Activated CD4-positive, alpha-beta memory T cell treated with anti-CD3 and anti-CD28 coated beads for 36 hours (primary cell): Measurements from ENCODE around the gene EVPLL. TPM values are rescaled to one million over a fixed set of nuclear protein-coding genes. Genes with fewer than 3 reads are reported as not detected.
"Not testable (repeated sequence)": the region's sequence is repeated elsewhere in the genome, so short reads cannot be mapped to it uniquely, and the experiment has no call there.

ENCODE experiments used
- CTCF ChIA-PET: fragments of 350-600 bp; sonication (Branson Sonifier 250); formaldehyde crosslinking; loops from one replicate; lab custom pipeline; 2021; ENCODE audit warnings: antibody characterized with exemption, inconsistent platforms; lab: Charles Lee
- POLR2A ChIA-PET: fragments of 350-600 bp; sonication (Branson Sonifier 250); formaldehyde crosslinking; loops from one replicate; lab custom pipeline; 2021; ENCODE audit warnings: antibody characterized with exemption; lab: Charles Lee
- DNase-seq: peaks from one replicate; pipeline ENCODE4 v3.0.0-alpha.2; 2020
- H3K27ac Mint-ChIP-seq: one replicate; pipeline ENCODE4 v1.8.0; 2021; ENCODE audit warnings: mixed read lengths
- H3K27me3 Mint-ChIP-seq: one replicate; pipeline ENCODE4 v1.8.0; 2021; ENCODE audit warnings: mixed read lengths
- H3K36me3 Mint-ChIP-seq: one replicate; pipeline ENCODE4 v1.8.0; 2021; ENCODE audit warnings: mixed read lengths
- H3K4me1 Mint-ChIP-seq: one replicate; pipeline ENCODE4 v1.8.0; 2021; ENCODE audit warnings: low read depth, mixed read lengths
- H3K4me3 Mint-ChIP-seq: one replicate; pipeline ENCODE4 v1.8.0; 2021; ENCODE audit warnings: mild to moderate bottlenecking, mixed read lengths
- H3K9me3 Mint-ChIP-seq: one replicate; pipeline ENCODE4 v1.8.0; 2021; ENCODE audit warnings: mixed read lengths
- intact Hi-C: fragments of 100-400 bp; cut with micrococcal nuclease; formaldehyde crosslinking; loops from one replicate; pipeline ENCODE4 v1.15.1; 2023
- total RNA-seq, 2 experiments: library from RNA; stranded (reverse); gene quantifications; one replicate each; pipeline ENCODE4 v1.2.3, GENCODE V29; 2021

Gene EVPLL
- not detected for total RNA-seq

- CTCF ChIA-PET, result no interaction called here
- Mint-ChIP-seq H3K27me3 (peaks cover 8% of the 10 kb centered on the region), H3K4me3 (no peak within 1 kb of the TSS), H3K27ac (no peak within 1 kb of the TSS), H3K36me3 (no peaks in the 10 kb centered on the region), H3K9me3 (no peaks in the 10 kb centered on the region), H3K4me1 (no peaks in the 10 kb centered on the region)
- intact Hi-C loops, result no loop called here
- DNase-seq, result no peak
- POLR2A ChIA-PET, result no interaction called here
Measured at GRCh38 chr17:18377437-18378204, at the start of gene EVPLL. EVPLL (plus strand) TSS chr17:18377778; CDS start chr17:18380938, 3,160 bp downstream.

- Mint-ChIP-seq H3K27ac (no peak overlapping the region), H3K27me3 (no peaks in the 10 kb centered on the region), H3K36me3 (peaks cover 24% of the 10 kb centered on the region), H3K4me3 (no peak overlapping the region), H3K4me1 (peaks cover 24% of the 10 kb centered on the region), H3K9me3 (no peaks in the 10 kb centered on the region)
- intact Hi-C loops, result no loop called here
- DNase-seq, result no peak
- POLR2A ChIA-PET, result no interaction called here
- CTCF ChIA-PET, result interaction anchor here (1.1 to 1.5 kb wide), 2 partner anchors 137 to 297 kb away, joined by 3 to 4 read pairs; no protein-coding TSS in a partner anchor
Measured at GRCh38 chr17:18328643-18329204, 48.9 kb upstream of the EVPLL start.

- peak overlapping the region; percentile 54 for H3K27ac Mint-ChIP-seq
- DNase-seq, result no peak
- ChIA-PET POLR2A (interaction anchor here (0.6 to 1.2 kb wide), 2 partner anchors 8 to 10 kb away, joined by 3 read pairs; no protein-coding TSS in a partner anchor), CTCF (interaction anchor here (1.1 kb wide), 1 partner anchor 83 kb away, joined by 3 read pairs; no protein-coding TSS in a partner anchor)
- intact Hi-C loops, result no loop called here
- peaks cover 7% of the 10 kb centered on the region for H3K4me1 Mint-ChIP-seq
- H3K9me3 Mint-ChIP-seq, result no peaks in the 10 kb centered on the region
- H3K36me3 Mint-ChIP-seq, result peaks cover 27% of the 10 kb centered on the region
- H3K27me3 Mint-ChIP-seq, result no peaks in the 10 kb centered on the region
- H3K4me3 Mint-ChIP-seq, result no peak overlapping the region
Measured at GRCh38 chr17:18331879-18332278, 45.7 kb upstream of the EVPLL start.

GRCh38 chr17:18332909-18333489, 44.6 kb upstream of the EVPLL start:
- ChIA-PET POLR2A (no interaction called here), CTCF (interaction anchor here (1.1 kb wide), 1 partner anchor 85 kb away, joined by 3 read pairs; no protein-coding TSS in a partner anchor)
- H3K4me1 Mint-ChIP-seq, result peaks cover 7% of the 10 kb centered on the region
- H3K27ac Mint-ChIP-seq, result no peak overlapping the region
- H3K36me3 Mint-ChIP-seq, result peaks cover 24% of the 10 kb centered on the region
- no peak for DNase-seq
- no peaks in the 10 kb centered on the region for H3K27me3 Mint-ChIP-seq
- H3K9me3 Mint-ChIP-seq, result no peaks in the 10 kb centered on the region
- intact Hi-C loops, result no loop called here
- no peak overlapping the region for H3K4me3 Mint-ChIP-seq

- peaks cover 33% of the 10 kb centered on the region for H3K36me3 Mint-ChIP-seq
- H3K4me3 Mint-ChIP-seq, H3K4me1 Mint-ChIP-seq, intact Hi-C loops, H3K9me3 Mint-ChIP-seq, POLR2A ChIA-PET, H3K27me3 Mint-ChIP-seq, H3K27ac Mint-ChIP-seq, DNase-seq, CTCF ChIA-PET: not testable (repeated sequence)
Measured at GRCh38 chr17:18338158-18338557, 39.4 kb upstream of the EVPLL start.

GRCh38 chr17:18339933-18340332, 37.6 kb upstream of the EVPLL start:
- Mint-ChIP-seq H3K4me1 (no peaks in the 10 kb centered on the region), H3K36me3 (peaks cover 33% of the 10 kb centered on the region), H3K27ac (no peak overlapping the region), H3K4me3 (no peak overlapping the region), H3K27me3 (no peaks in the 10 kb centered on the region), H3K9me3 (no peaks in the 10 kb centered on the region)
- intact Hi-C loops, result no loop called here
- ChIA-PET POLR2A (no interaction called here), CTCF (no interaction called here)
- DNase-seq, result no peak

GRCh38 chr17:18344021-18344420, 33.6 kb upstream of the EVPLL start:
- ChIA-PET CTCF (no interaction called here), POLR2A (no interaction called here)
- Mint-ChIP-seq H3K9me3 (no peaks in the 10 kb centered on the region), H3K36me3 (peaks cover 38% of the 10 kb centered on the region), H3K27me3 (no peaks in the 10 kb centered on the region), H3K27ac (no peak overlapping the region), H3K4me3 (no peak overlapping the region), H3K4me1 (no peaks in the 10 kb centered on the region)
- intact Hi-C loops, result no loop called here
- DNase-seq, result no peak

GRCh38 chr17:18353541-18353940, 24.0 kb upstream of the EVPLL start:
- peaks cover 17% of the 10 kb centered on the region for H3K36me3 Mint-ChIP-seq
- intact Hi-C loops, result no loop called here
- H3K27me3 Mint-ChIP-seq, result no peaks in the 10 kb centered on the region
- ChIA-PET CTCF (no interaction called here), POLR2A (no interaction called here)
- no peak overlapping the region for H3K4me3 Mint-ChIP-seq
- H3K9me3 Mint-ChIP-seq, result no peaks in the 10 kb centered on the region
- no peak for DNase-seq
- peaks cover 2% of the 10 kb centered on the region for H3K4me1 Mint-ChIP-seq
- H3K27ac Mint-ChIP-seq, result no peak overlapping the region

GRCh38 chr17:18356624-18357023, 21.0 kb upstream of the EVPLL start:
- no peak overlapping the region for H3K4me3 Mint-ChIP-seq
- H3K27me3 Mint-ChIP-seq, result no peaks in the 10 kb centered on the region
- peaks cover 20% of the 10 kb centered on the region for H3K36me3 Mint-ChIP-seq
- CTCF ChIA-PET, result no interaction called here
- intact Hi-C loops, result no loop called here
- H3K27ac Mint-ChIP-seq, result no peak overlapping the region
- no peaks in the 10 kb centered on the region for H3K9me3 Mint-ChIP-seq
- peaks cover 2% of the 10 kb centered on the region for H3K4me1 Mint-ChIP-seq
- DNase-seq, result no peak
- POLR2A ChIA-PET, result interaction anchor here (0.6 kb wide), 1 partner anchor 168 kb away, joined by 4 read pairs; no protein-coding TSS in a partner anchor

- intact Hi-C loops, result no loop called here
- peaks cover 6% of the 10 kb centered on the region for H3K36me3 Mint-ChIP-seq
- H3K27ac Mint-ChIP-seq, result no peak overlapping the region
- no peak for DNase-seq
- no peak overlapping the region for H3K4me3 Mint-ChIP-seq
- H3K27me3 Mint-ChIP-seq, result no peaks in the 10 kb centered on the region
- peaks cover 16% of the 10 kb centered on the region for H3K4me1 Mint-ChIP-seq
- H3K9me3 Mint-ChIP-seq, result no peaks in the 10 kb centered on the region
- POLR2A ChIA-PET, result no interaction called here
- CTCF ChIA-PET, result no interaction called here
Measured at GRCh38 chr17:18360518-18360917, 17.1 kb upstream of the EVPLL start.

GRCh38 chr17:18361837-18362697, 15.5 kb upstream of the EVPLL start:
- H3K27ac Mint-ChIP-seq, result no peak overlapping the region
- ChIA-PET CTCF (interaction anchor here (0.8 to 1.0 kb wide), 2 partner anchors 134 to 264 kb away, joined by 4 read pairs; no protein-coding TSS in a partner anchor), POLR2A (interaction anchor here (1.0 kb wide), 1 partner anchor 35 kb away, joined by 3 read pairs; no protein-coding TSS in a partner anchor)
- H3K4me1 Mint-ChIP-seq, result peaks cover 16% of the 10 kb centered on the region
- DNase-seq, result no peak
- H3K9me3 Mint-ChIP-seq, result no peaks in the 10 kb centered on the region
- peak overlapping the region; percentile 88 for H3K4me3 Mint-ChIP-seq
- intact Hi-C loops, result no loop called here
- H3K27me3 Mint-ChIP-seq, result no peaks in the 10 kb centered on the region
- peaks cover 4% of the 10 kb centered on the region for H3K36me3 Mint-ChIP-seq
